GM12891 (cell line): ENCODE measurements around the gene BABAM2.

Experiments
- POLR2A ChIP-seq: IDR thresholded peaks from 2 replicates; pipeline ENCODE4 v1.6.1; 2011; ENCODE audit warnings: low read depth, low read length, control low read depth
- SPI1 ChIP-seq: IDR thresholded peaks from 2 replicates; pipeline ENCODE4 v1.6.1; 2011; ENCODE audit warnings: low read depth, low read length, control low read depth

- TF ChIP-seq POLR2A, result no peak
- no peak for TF ChIP-seq SPI1
Observed at GRCh38 chr2:28117104-28117596, 226.6 kb downstream of the BABAM2 start.
